NCI-H1694 treated with DMSO at 0.1 percent for 48 hours (cell line): ENCODE results near the gene NFAM1.

Source experiments
- DNase-seq: peaks from one replicate; lab custom pipeline; 2025; lab: John Stamatoyannopoulos, UW

NFAM1 gene

DNA sequence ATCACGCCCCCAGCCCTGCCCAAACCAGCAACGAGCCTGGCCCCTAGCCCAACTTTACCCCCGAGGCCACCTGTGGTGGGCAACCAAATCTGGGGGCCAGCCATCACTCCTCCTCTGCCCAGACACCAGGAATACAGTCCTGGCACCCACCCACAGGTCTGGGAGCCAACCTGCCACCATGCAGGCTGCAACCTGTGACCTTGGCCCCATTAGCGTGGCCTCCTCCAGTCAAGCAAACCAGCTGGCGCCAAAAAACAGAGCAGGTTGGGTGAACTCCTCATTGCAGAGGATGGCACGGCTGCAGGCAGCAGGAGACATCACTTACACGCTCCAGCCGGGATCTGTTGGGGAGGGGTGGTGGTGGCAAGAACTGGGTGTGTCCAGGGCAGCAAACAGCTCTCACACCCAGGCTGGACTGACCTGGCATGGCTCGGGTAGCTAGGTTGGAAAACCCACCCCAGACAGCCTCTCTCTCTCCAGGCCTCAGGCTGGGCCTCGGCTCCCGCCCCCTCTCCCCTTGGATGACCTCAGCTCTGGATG, 96.3 kb downstream of the NFAM1 start:
- DNase-seq, result peak; percentile 52

- DNase-seq, result no peak
These were observed 97.2 kb downstream of the NFAM1 start for GRCh38 chr22:42334875-42335512.

DNA sequence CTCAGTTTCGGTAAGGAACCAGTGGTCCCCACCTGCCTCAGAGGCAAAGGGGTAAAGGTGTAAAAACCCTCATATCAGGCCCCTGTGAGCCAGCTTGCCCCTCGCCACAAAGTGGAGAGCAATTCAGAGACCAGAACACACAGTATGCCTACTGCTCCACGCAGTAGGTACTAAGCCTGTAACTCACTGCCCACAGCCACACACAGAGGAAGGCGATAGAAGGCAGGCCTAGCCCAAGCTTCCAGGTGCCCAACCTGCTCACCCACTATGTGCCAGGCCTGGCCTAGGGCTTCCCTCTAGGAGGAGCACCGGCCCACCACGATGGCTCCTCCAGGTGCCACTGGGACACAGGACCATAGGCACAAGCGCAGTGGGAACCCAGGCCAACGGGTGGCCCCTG, 98.7 kb downstream of the NFAM1 start:
- DNase-seq, result no peak

- no peak for DNase-seq
These were observed 100.1 kb downstream of the NFAM1 start for GRCh38 chr22:42332089-42332488.

- peak; percentile 92 for DNase-seq
These were observed 101.2 kb downstream of the NFAM1 start for GRCh38 chr22:42331014-42331413.
